Gastroesophageal sphincter (tissue), 4 donors: ENCODE results near the gene RPTN. TPM values are rescaled to one million over a fixed set of nuclear protein-coding genes. Genes with fewer than 3 reads are reported as not detected.

Experiments used
- ATAC-seq: fragments of 150-250 bp; one replicate; pipeline ENCODE4 v1.9.1; 2016; ENCODE audit warnings: mild to moderate bottlenecking, moderate library complexity
- H3K27ac ChIP-seq, 4 donors: fragments of 200-600 bp; sonication (generic) in 3 of 4; 1 replicate in 3 of 4; 2 replicates in 1 of 4; pipeline ENCODE4 v1.5.1; 2016 to 2019
- H3K27me3 ChIP-seq: fragments of 200-600 bp; sonication (generic); one replicate; pipeline ENCODE4 v1.5.1; 2019
- H3K36me3 ChIP-seq, 2 donors: fragments of 200-600 bp; sonication (generic); one replicate each; pipeline ENCODE4 v1.5.1; 2019; ENCODE audit warnings: control low read depth in 1 of 2
- H3K4me1 ChIP-seq, 3 donors: fragments of 200-600 bp; sonication (generic); 1 replicate in 2 of 3; 2 replicates in 1 of 3; pipeline ENCODE4 v1.5.1; 2016 to 2019; ENCODE audit warnings: control low read depth in 2 of 3
- H3K4me3 ChIP-seq, 2 donors: fragments of 200-600 bp; sonication (generic); one replicate each; pipeline ENCODE4 v1.5.1; 2019; ENCODE audit warnings: mild to moderate bottlenecking in 1 of 2, moderate library complexity in 1 of 2
- H3K9me3 ChIP-seq, 3 donors: fragments of 200-600 bp; sonication (generic); one replicate each; pipeline ENCODE4 v1.5.1; 2017 to 2019; ENCODE audit warnings: control low read depth in 2 of 3
- CTCF ChIP-seq, 4 experiments: fragments of 200-600 bp in 2 of 4; fragments of 450-650 bp in 2 of 4; sonication (generic) in 1 of 4; IDR thresholded peaks; one replicate each; pipeline ENCODE4 v1.5.1; 2017 to 2019; ENCODE audit warnings: antibody characterized with exemption in 4 of 4, mild to moderate bottlenecking in 2 of 4, moderate library complexity in 2 of 4
- EP300 ChIP-seq: sonication (generic); formaldehyde crosslinking; IDR thresholded peaks from one replicate; pipeline ENCODE4 v1.6.1; 2017; ENCODE audit warnings: antibody characterized with exemption, mild to moderate bottlenecking
- POLR2A ChIP-seq, 2 donors: fragments of 450-650 bp; IDR thresholded peaks; one replicate each; pipeline ENCODE4 v1.6.1; 2017; ENCODE audit warnings: antibody characterized with exemption in 2 of 2, mild to moderate bottlenecking in 2 of 2, moderate library complexity in 1 of 2
- POLR2AphosphoS5 ChIP-seq: sonication (generic); formaldehyde crosslinking; IDR thresholded peaks from one replicate; pipeline ENCODE4 v1.6.1; 2017; ENCODE audit warnings: antibody characterized with exemption
- WGBS, 2 donors: methylation state at CpG; one replicate each; pipeline ENCODE4 v1.1.5; 2018; ENCODE audit warnings: low coverage in 1 of 2; 5-methylcytosine and 5-hydroxymethylcytosine counted together
- total RNA-seq, 4 donors: library from RNA; depleted of rRNA; stranded (reverse); fragments of >200 nt; gene quantifications; one replicate each; pipeline ENCODE4 v1.1.0, GENCODE V29; 2016

The RPTN gene
- total RNA-seq, 4 donors from 2014 or later, result not detected

- H3K4me1 ChIP-seq, result peaks cover 2 to 29% (median 3%) of the 10 kb centered on the region in 3 donors
- 53 to 78% methylated on average over 4 of the region's 4 CpGs for WGBS, 2 donors
- no peaks in the 10 kb centered on the region for H3K9me3 ChIP-seq
- H3K27me3 ChIP-seq, result no peaks in the 10 kb centered on the region
- H3K36me3 ChIP-seq, result no peaks in the 10 kb centered on the region
- no peak overlapping the region for H3K4me3 ChIP-seq
- no peak for ATAC-seq
- H3K27ac ChIP-seq, result no peak overlapping the region
- TF ChIP-seq EP300, result no peak
- TF ChIP-seq CTCF (IDR thresholded peaks at IDR 0.05), result no peak
- no peak for TF ChIP-seq POLR2A (IDR thresholded peaks at IDR 0.05)
Measured at GRCh38 chr1:152169366-152170025, 10.5 kb upstream of the RPTN start.

DNA sequence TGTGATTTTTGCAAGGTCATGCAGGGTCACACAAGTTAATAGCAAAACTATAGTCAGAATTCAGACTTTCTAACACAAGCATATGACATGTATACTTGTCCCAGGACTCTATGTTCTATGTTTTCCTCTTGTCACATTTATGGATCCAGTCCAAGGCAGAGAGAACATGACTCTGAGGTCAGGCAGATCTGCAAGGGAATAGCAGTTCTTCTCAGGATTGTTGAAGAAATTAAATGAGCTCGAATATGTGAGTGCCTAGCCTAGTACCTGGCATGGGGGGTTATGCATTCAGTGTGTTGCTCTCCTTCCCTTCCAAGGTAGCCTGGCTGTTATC, 9.5 kb upstream of the RPTN start:
- peak; percentile 36 for ATAC-seq
- H3K27ac ChIP-seq, result no peak overlapping the region
- no peaks in the 10 kb centered on the region for H3K9me3 ChIP-seq
- WGBS, 2 donors, result 42 to 63% methylated on average over 1 of the region's 1 CpG
- peaks cover 2 to 29% (median 3%) of the 10 kb centered on the region in 3 donors for H3K4me1 ChIP-seq
- TF ChIP-seq POLR2AphosphoS5, result peak; percentile 40
- no peak for TF ChIP-seq EP300
- H3K36me3 ChIP-seq, result no peaks in the 10 kb centered on the region
- H3K4me3 ChIP-seq, result no peak overlapping the region
- no peaks in the 10 kb centered on the region for H3K27me3 ChIP-seq

GRCh38 chr1:152167835-152168534, 9.0 kb upstream of the RPTN start:
- ATAC-seq, result peak; percentile 70
- H3K27me3 ChIP-seq, result no peaks in the 10 kb centered on the region
- H3K27ac ChIP-seq, result peak overlapping the region in 2 of 4 donors; percentile 24 to 37

GRCh38 chr1:152166966-152167365, 7.9 kb upstream of the RPTN start:
- Histone ChIP-seq H3K4me3 (no peak overlapping the region), H3K36me3 (no peaks in the 10 kb centered on the region), H3K27me3 (no peaks in the 10 kb centered on the region), H3K4me1 (peaks cover 2 to 29% (median 3%) of the 10 kb centered on the region in 3 donors), H3K27ac (no peak overlapping the region), H3K9me3 (no peaks in the 10 kb centered on the region)
- no peak for ATAC-seq
- WGBS, 2 donors, result 50% methylated on average over 1 of the region's 1 CpG; no CpG with 5 or more reads in 1 of the 2 donors
- no peak for TF ChIP-seq EP300
- TF ChIP-seq POLR2AphosphoS5, result no peak
- no peak for TF ChIP-seq POLR2A (IDR thresholded peaks at IDR 0.05)
- TF ChIP-seq CTCF (IDR thresholded peaks at IDR 0.05), result no peak

More at GRCh38 chr1:152167835-152168534, 9.0 kb upstream of the RPTN start:
- Histone ChIP-seq H3K36me3 (no peaks in the 10 kb centered on the region), H3K4me3 (no peak overlapping the region), H3K4me1 (peaks cover 2 to 29% (median 3%) of the 10 kb centered on the region in 3 donors), H3K9me3 (no peaks in the 10 kb centered on the region)
- TF ChIP-seq CTCF (IDR thresholded peaks at IDR 0.05) (no peak), POLR2AphosphoS5 (no peak), EP300 (no peak), POLR2A (IDR thresholded peaks at IDR 0.05) (no peak)
- 43 to 71% methylated on average over 2 to 3 of the region's 3 CpGs for WGBS, 2 donors

DNA sequence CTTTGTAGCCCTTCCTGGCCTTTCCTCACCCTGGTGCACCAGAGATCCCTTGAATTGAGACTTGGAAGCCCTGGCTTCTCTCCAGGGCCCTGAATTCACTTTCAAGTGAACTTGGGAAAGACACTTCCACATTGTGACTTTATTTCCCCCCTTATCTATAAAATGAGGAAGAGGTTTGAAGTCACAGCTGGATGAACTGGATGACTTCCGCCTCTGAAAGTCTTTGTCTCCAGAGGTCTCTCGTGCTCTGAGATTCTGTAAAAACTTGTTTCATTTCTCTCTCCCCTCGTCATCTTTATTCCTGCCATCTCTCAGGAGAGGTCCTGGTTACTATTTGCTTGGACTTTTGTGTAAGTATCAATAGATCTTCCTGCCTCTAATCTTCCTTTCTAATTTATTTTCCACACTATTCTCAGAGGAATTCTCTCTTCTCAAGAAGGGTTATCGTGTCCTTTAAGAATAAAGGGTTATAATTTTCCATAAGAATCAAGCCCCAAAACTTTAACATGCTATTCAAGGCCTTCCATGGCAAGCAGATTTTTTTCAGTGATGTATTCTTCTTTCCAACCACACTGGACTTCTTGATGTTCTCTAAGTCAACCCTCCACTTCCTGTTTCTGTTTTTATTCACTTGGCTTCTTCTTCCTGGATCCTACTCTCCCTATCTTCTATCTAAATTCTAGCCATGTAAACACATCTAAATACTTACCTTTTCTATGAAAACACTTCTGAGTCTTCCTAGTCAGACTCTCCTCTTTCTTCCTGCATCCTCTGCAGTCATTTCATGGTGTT, 6.5 kb upstream of the RPTN start:
- no peak for TF ChIP-seq POLR2AphosphoS5
- WGBS, 2 donors, result 71 to 83% methylated on average over 4 of the region's 4 CpGs
- Histone ChIP-seq H3K36me3 (no peaks in the 10 kb centered on the region), H3K9me3 (no peaks in the 10 kb centered on the region), H3K27me3 (no peaks in the 10 kb centered on the region), H3K4me3 (no peak overlapping the region), H3K27ac (peak overlapping the region in 1 of 4 donors; percentile 23), H3K4me1 (peaks cover 2 to 29% (median 3%) of the 10 kb centered on the region in 3 donors)
- no peak for ATAC-seq
